Lung (tissue), 12 donors: ENCODE measurements around the gene IDH3A. TPM values are rescaled to one million over a fixed set of nuclear protein-coding genes. Genes with fewer than 3 reads are reported as not detected.

ENCODE experiments used
- ATAC-seq: fragments of 200-7000 bp; cut with Tn5 transposase; one replicate; pipeline ENCODE4 v1.9.1; 2020; ENCODE audit warnings: moderate number of reproducible peaks; ENCODE audit not compliant: insufficient read depth, low FRiP score
- DNase-seq, 3 donors: peaks; one replicate each; pipeline ENCODE4 v3.0.0-alpha.2; 2013 to 2017
- H3K27ac ChIP-seq, 2 donors: one replicate each; pipeline ENCODE4 v1.5.1; 2013; ENCODE audit warnings: mild to moderate bottlenecking in 2 of 2, moderate library complexity in 2 of 2, control low read depth in 1 of 2, inconsistent platforms in 1 of 2, low read depth in 1 of 2, low read length in 1 of 2
- H3K27me3 ChIP-seq, 3 donors: one replicate each; pipeline ENCODE4 v1.5.1; 2013; ENCODE audit warnings: low read length in 2 of 3; ENCODE audit not compliant: control insufficient read depth in 3 of 3, insufficient read depth in 3 of 3
- H3K36me3 ChIP-seq, 4 donors: one replicate each; pipeline ENCODE4 v1.5.1; 2013; ENCODE audit warnings: low read length in 4 of 4, mild to moderate bottlenecking in 1 of 4, moderate library complexity in 1 of 4; ENCODE audit not compliant: control insufficient read depth in 4 of 4, insufficient read depth in 4 of 4
- H3K4me1 ChIP-seq, 5 donors: one replicate each; pipeline ENCODE4 v1.5.1; 2013; ENCODE audit warnings: low read length in 5 of 5, mild to moderate bottlenecking in 2 of 5, moderate library complexity in 1 of 5; ENCODE audit not compliant: control insufficient read depth in 5 of 5, insufficient read depth in 5 of 5
- H3K4me3 ChIP-seq: one replicate; pipeline ENCODE4 v1.5.1; 2013; ENCODE audit warnings: mild to moderate bottlenecking, control low read depth, moderate library complexity
- H3K9ac ChIP-seq, 2 donors: one replicate each; pipeline ENCODE4 v1.5.1; 2013; ENCODE audit warnings: low read length in 2 of 2, control low read depth in 1 of 2; ENCODE audit not compliant: insufficient read depth in 1 of 2
- H3K9me3 ChIP-seq, 4 donors: one replicate each; pipeline ENCODE4 v1.5.1; 2013; ENCODE audit warnings: low read length in 3 of 4, mild to moderate bottlenecking in 1 of 4, moderate library complexity in 1 of 4; ENCODE audit not compliant: control insufficient read depth in 4 of 4, insufficient read depth in 3 of 4
- CTCF ChIP-seq: IDR thresholded peaks from 2 replicates; pipeline ENCODE4 v1.5.1; 2012; ENCODE audit warnings: mild to moderate bottlenecking; ENCODE audit errors: control extremely low read depth, extremely low read depth
- WGBS, 2 donors: extraction: QIAGEN DNeasy Blood & Tissue Kit; methylation state at CpG; one replicate each; pipeline ENCODE4 v1.1.7; 2013; 5-methylcytosine and 5-hydroxymethylcytosine counted together
- polyA plus RNA-seq, 2 donors: library from polyadenylated mRNA; stranded (reverse); fragments of 200-250 nt; gene quantifications; one replicate each; pipeline ENCODE4 v1.2.1, GENCODE V29; 2013
- total RNA-seq, 2 donors: library from RNA; depleted of rRNA in 1 of 2; stranded (reverse); fragments of >200 nt in 1 of 2; gene quantifications; one replicate each; pipeline ENCODE4 v1.2.1, GENCODE V29; 2014 to 2021
- donor health status: control.
- donor health status: control.
- donor health status: Bipolar disorder and iron deficiency.
- donor health status: healthy.
- donor health status: DM: yes; HTN: yes; CAD: no.

The IDH3A gene
- total and polyA plus RNA-seq, 4 donors: 28.6 to 83.2 (median 45.5) TPM

GRCh38 chr15:78213956-78214355, 64.8 kb downstream of the IDH3A start:
- WGBS, 2 donors: 83 to 95% methylated on average over 4 of the region's 4 CpGs

GRCh38 chr15:78216276-78217104, 67.3 kb downstream of the IDH3A start:
- ATAC-seq: peak; percentile 19
- WGBS, 2 donors: 82 to 91% methylated on average over 7 of the region's 7 CpGs
- Histone ChIP-seq H3K27ac (peak overlapping the region in 1 of 2 donors; percentile 68), H3K9ac (no peak overlapping the region), H3K27me3 (no peaks in the 10 kb centered on the region), H3K4me1 (peaks cover 0 to 3% (median 0%) of the 10 kb centered on the region in 5 donors), H3K4me3 (no peak overlapping the region), H3K36me3 (no peaks in the 10 kb centered on the region), H3K9me3 (no peaks in the 10 kb centered on the region)
- no peak for TF ChIP-seq CTCF
- DNase-seq: peak in 2 of 3 donors; percentile 28 to 43

More at GRCh38 chr15:78213956-78214355, 64.8 kb downstream of the IDH3A start:
- no peaks in the 10 kb centered on the region for H3K36me3 ChIP-seq
- H3K27ac ChIP-seq: no peak overlapping the region
- H3K4me1 ChIP-seq: peaks cover 0 to 3% (median 0%) of the 10 kb centered on the region in 5 donors
- no peak for DNase-seq
- H3K4me3 ChIP-seq: no peak overlapping the region
- no peak overlapping the region for H3K9ac ChIP-seq
- no peak for ATAC-seq
- H3K27me3 ChIP-seq: no peaks in the 10 kb centered on the region
- no peaks in the 10 kb centered on the region for H3K9me3 ChIP-seq
- TF ChIP-seq CTCF: no peak

DNA sequence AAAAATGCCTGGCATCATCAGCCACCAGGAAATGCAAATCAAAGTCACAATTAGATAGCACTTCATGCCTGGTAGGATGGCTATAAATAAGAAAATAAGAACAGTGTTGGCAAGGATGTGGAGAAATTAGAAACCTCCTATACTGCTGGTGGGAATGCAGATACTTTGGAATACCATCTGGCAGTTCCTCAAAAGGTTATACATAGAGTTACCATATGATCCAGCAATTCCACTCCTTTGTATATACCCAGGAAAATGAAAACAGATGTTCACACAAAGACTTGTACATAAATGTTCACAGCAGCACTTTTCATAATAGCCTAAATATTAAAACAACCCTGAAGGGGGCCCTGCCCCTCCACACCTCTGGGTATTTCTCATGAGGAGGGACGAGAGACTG, 71.6 kb downstream of the IDH3A start:
- H3K4me1 ChIP-seq: peaks cover 0 to 3% (median 0%) of the 10 kb centered on the region in 5 donors
- no peaks in the 10 kb centered on the region for H3K36me3 ChIP-seq
- 83 to 92% methylated on average over 1 of the region's 1 CpG for WGBS, 2 donors
- TF ChIP-seq CTCF: no peak
- no peak overlapping the region for H3K27ac ChIP-seq
- H3K27me3 ChIP-seq: no peaks in the 10 kb centered on the region
- H3K9me3 ChIP-seq: peaks cover 0 to 3% (median 0%) of the 10 kb centered on the region in 4 donors
- no peak overlapping the region for H3K4me3 ChIP-seq
- ATAC-seq (no peak), DNase-seq (no peak)
- no peak overlapping the region for H3K9ac ChIP-seq

Other genes with a start within 250 kb of the IDH3A start
- gene TBC1D2B, start 71.7 kb upstream of the IDH3A start, total RNA-seq: 10 to 100 TPM; 54.5 to 62.9 TPM
- gene TBC1D2B, start 71.7 kb upstream of the IDH3A start, polyA plus RNA-seq: 10 to 100 TPM; 21.8 to 23.3 TPM
- under 1 TPM in 1 of 2 donors, not detected in 1; 0.25 TPM for gene SH2D7, start 56.8 kb upstream of the IDH3A start, total RNA-seq
- gene SH2D7, start 56.8 kb upstream of the IDH3A start, polyA plus RNA-seq: under 1 TPM in 1 of 2 donors, not detected in 1; 0.04 TPM
- gene CIB2, start 17.9 kb upstream of the IDH3A start, total RNA-seq: 1 to 10 TPM; 2.8 to 9.8 TPM
- gene CIB2, start 17.9 kb upstream of the IDH3A start, polyA plus RNA-seq: 1 to 10 TPM in 1 of 2 donors, under 1 TPM in 1; 0.95 to 1.5 TPM
- 1 to 10 TPM; 3.5 to 7.9 TPM for gene ACSBG1, start 85.2 kb downstream of the IDH3A start, total RNA-seq
- 1 to 10 TPM in 1 of 2 donors, under 1 TPM in 1; 0.47 to 1.5 TPM for gene ACSBG1, start 85.2 kb downstream of the IDH3A start, polyA plus RNA-seq
- gene DNAJA4, start 115.2 kb downstream of the IDH3A start, total RNA-seq: 10 to 100 TPM; 42.7 to 74.6 TPM
- 10 to 100 TPM; 19.3 to 25.1 TPM for gene DNAJA4, start 115.2 kb downstream of the IDH3A start, polyA plus RNA-seq
- 10 to 100 TPM; 45.1 to 64.9 TPM for gene SKIC8, start 150.2 kb downstream of the IDH3A start, total RNA-seq
- 10 to 100 TPM; 51.0 to 57.2 TPM for gene SKIC8, start 150.2 kb downstream of the IDH3A start, polyA plus RNA-seq
- 1 to 10 TPM in 1 of 2 donors, not detected in 1; 1.1 TPM for gene CRABP1, start 191.0 kb downstream of the IDH3A start, total RNA-seq
- gene CRABP1, start 191.0 kb downstream of the IDH3A start, polyA plus RNA-seq: not detected